Measurements from ENCODE around the gene IGSF10.

The IGSF10 gene

DNA sequence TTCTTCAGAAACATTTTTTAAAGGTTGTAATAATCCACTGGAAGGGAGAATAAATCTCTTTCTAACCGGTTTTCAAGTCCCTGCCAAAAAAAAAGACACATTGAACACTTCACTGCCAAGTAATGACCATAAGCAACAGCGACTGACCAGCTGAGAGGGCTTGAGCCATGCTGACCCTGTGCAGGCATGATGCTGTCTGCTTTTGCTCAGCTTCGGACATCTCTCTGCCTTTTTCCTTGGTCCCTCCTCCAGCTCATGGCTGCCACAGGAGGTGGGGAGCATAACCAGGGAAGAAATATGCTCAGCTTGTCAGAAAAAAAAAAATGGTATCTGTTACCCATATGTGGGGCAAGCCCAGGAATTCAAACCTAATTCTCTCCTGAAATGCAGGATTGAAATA is 1.5 kb downstream of the IGSF10 start:
- no peak for DNase-seq

- no peak for DNase-seq
Observed at GRCh38 chr3:151456065-151456464, 4.8 kb downstream of the IGSF10 start.

- no peak for DNase-seq
Observed at GRCh38 chr3:151452841-151453240, 8.0 kb downstream of the IGSF10 start.

DNA sequence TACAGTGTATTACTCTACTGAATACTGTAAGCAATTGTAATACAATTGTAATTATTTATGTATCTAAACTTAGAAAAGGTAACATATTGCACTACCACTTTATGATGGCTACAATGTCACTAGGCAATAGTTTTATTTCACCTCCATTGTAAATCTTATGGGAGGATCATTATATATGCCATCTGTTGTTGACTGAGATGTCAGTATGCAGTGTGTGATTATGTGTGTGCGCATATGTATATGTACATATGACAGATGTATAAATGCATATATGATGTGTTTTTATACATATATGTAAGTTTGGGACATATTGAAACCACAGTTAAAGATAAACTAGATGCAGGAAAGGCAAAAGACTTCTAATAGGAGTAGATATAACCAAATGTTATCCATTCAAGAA is 8.5 kb downstream of the IGSF10 start:
- DNase-seq = no peak

DNA sequence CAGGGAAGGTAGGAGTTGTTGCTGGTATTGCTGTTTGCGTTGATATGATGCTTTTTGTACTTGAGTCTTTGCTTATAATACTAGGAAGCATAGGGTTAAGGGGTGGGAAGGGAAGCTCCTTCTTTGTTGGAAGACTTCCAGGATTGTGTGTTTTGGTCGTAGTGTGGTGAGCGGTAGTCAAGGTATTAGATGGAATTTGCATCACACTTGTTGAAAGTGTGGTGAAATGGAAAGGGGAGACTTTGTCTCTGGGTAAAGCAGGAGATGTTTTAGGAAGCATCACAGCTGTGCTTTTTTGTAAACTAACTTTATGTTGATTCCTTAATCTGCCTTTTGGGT is 14.9 kb downstream of the IGSF10 start:
- DNase-seq = no peak

DNA sequence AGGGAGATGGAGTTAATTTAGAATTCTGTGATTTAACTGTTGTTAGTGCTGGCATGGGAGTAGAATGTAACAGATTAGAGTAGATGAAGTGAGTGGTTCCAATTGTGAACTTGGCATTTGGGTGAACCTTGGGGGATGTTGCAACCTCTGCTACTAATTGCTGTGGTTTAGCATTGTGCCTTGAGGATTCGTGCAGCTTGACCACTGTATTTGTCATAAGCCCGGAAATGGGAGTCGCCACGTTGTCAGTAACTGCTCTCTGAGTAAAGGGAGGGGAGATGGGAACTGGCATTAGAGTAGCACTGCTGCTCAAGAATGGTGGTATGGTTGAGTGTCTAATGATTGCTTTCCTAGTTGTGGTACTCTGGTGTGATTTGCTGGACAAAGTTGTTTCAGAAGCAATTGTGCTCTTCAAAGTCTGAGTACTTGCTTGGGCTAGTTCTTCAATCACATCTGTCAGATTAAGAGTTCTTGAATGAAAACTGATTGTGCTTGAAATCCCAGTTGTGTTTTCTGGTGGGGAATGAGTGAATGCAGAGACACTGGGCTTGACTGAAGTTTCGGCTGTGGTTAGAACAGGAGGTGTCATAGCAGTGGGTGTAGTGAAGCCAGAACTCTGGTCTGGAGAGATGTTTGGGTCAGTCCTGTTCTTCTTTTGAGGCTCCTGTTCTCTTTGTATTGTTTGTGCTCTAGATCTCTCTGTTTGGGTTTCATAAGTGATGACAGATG is 15.4 kb downstream of the IGSF10 start:
- no peak for DNase-seq

DNA sequence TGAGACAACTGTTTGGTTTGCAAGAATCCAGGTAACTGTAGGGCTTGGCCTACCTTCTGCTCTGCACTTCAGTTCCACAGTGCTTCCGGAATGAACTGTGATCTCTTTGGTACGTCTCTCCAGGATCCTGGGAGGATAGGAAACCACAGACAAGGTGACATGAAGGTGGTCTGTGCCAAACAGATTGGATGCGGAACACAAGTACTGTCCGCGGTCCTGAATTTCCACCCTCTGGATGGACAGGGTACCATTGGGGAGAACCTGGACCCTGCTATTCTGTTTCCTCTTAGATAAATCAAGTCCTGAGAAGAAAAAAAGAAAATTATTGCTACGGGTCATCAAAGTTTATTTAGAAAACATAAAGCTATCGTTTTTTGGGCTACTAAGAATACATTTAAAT is 17.3 kb downstream of the IGSF10 start:
- DNase-seq = no peak

DNA sequence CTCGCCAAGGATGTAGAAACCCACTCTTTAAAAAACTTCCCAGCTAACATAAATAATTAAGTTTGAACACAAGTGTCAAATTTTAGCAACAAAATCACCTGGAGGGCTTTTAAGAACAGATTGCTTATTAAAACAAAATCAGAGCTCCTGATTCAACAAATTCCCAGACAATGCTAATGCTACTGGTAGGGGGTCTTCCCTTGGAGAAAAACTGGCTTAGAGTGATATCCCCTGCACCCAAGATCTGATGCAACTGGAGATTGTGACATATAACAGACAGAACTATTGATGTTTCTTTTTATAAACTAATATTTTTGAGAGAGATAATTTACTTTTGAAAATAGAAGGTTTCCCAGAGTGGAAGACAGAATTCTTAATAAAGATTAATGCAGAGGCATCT is 19.9 kb downstream of the IGSF10 start:
- DNase-seq = no peak

DNA sequence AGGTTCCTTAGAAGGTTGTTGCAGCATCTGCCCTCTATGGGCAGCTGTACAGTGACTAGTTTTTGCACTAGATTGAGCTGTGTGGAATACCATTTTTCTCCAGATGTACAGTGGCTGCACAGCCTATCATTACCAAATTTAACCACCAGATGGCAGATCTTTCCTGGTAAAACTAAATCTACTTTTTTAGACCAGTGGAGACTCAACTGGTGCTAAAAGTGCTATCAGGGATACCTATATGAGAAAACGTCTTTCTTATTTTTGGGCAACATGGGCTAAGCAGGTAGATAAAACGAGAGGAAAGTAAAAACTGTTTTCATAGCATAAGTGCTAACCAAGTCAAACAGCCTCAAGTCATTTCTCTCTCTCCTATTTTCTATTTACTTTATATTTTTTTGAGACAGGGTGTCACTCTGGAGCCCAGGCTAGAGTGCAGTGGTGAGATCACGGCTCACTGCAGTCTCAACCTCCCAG is 21.2 kb downstream of the IGSF10 start:
- no peak for DNase-seq

GRCh38 chr3:151437906-151438305 is 23.0 kb downstream of the IGSF10 start:
- no peak for DNase-seq

DNA sequence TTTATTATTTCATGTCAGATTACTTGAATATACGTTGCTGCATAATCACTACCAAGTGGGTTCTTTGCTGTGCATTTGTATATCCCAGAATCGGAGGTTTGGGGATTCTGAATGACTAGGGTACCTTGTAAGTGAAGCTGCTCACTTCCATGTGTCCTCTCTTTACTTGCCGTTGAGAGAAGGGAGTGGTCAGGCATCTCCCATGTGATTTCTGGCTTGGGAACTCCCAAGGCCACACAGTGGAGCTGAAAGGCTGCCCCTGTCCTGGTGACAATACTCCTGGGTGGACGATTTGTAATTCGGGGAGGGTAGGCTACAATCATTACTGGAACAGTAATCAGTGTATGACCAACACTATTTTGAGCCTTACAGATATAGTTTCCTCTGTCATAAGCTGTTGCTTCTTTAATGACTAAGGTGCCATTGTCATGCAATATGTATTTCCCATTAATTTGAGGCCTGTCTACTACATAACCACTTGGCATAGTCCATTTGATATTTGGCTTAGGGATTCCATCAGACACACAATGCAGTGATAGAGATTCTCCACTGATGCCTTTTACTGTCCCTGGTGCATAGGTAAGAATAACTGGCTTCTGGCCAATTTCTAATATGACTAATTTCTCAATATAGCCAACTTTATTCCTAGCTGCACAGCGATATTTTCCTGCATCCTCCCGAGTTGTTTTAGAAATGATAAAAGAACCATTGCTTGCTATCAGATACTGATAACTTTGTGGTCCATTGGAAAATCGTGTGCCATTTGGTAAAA is 24.0 kb downstream of the IGSF10 start:
- no peak for DNase-seq

GRCh38 chr3:151434151-151434890 is 26.5 kb downstream of the IGSF10 start:
- DNase-seq = no peak

GRCh38 chr3:151432616-151433372 is 28.1 kb downstream of the IGSF10 start:
- no peak for DNase-seq

DNA sequence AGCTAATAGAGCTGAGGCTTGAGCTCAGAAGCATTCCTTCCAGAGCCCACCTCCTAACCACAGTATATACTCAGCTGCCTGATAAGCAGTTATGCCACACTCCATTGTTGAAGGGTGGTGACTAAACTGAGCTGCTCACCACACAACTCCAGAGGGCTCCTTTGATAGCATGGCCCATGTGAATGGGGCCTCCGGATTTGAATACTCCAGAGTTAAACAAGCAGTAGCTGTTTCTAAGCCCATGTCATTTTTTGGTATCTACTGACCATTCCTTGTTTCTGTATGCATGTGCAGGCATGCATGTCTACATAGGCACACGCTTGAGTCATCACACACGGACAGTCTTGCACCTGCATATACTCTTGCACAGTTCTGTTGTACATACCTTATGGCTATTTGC is 28.9 kb downstream of the IGSF10 start:
- no peak for DNase-seq

DNA sequence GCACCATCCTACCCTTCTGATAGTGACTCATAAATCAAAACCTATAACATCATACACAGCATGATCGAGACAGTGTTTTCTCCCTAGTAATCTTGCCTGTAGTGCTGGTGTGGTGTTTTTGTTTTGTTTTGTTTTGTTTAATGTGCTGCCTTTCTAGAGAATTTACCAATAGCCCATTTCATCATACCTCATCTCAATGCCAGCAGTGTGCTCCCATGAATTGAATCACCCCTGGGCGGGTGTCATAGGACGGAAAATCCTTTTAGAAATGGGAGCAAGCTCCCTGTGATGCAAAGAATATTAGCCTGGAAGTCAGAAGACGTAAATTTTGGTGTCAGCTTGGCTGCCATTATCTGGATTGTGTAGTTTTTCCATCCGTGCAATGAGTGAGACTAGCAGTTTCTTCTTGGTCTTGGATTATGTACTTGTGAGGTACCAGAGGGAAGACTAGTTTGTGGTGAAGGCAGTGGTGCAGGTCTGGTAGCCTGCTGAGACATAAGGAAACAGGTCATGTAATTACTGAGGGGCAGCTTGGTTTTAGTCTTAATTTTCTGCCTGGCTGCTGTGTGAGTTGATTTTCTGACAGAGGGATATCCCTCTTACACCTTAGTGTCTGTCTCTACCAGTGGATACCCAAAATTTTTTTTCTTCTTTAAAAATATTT is 29.9 kb downstream of the IGSF10 start:
- no peak for DNase-seq

DNA sequence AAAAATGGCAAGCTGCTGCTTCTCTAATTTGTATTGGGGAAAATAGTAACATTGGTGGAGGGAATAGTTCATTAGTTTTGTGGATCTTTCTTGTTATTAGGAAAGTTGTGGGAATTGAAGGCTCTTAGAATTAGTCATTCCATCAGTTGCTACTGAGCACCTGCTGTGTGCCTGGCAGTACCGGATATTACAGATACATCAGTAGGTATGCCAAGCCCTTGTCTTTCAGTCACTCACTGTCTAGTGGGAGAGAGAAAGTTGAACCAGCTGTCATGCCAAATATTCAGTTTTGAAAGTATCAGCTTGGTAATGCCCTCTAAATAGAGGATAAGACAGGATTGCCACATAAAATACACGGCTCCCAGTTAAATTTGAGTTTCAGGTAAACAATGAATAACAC is 32.5 kb downstream of the IGSF10 start:
- no peak for DNase-seq

DNA sequence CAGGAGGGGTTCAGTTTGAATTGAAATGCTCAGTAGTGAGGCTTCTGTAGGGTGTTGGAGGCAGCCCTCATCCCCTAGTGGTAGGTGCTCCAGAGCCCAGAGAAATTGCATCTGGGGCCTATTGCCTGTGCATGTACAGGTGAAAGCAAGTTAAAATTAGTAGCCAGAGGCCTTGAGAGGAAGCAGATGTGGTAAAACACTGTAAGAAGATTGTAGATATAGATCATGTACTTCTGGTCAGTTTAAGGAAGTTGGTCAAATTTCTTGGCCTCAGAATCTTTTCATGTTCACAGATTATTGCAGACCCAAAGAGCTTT is 34.6 kb downstream of the IGSF10 start:
- DNase-seq = no peak

GRCh38 chr3:151425627-151426340 is 35.1 kb downstream of the IGSF10 start:
- DNase-seq = no peak

GRCh38 chr3:151423091-151423490 is 37.8 kb downstream of the IGSF10 start:
- no peak for DNase-seq

DNA sequence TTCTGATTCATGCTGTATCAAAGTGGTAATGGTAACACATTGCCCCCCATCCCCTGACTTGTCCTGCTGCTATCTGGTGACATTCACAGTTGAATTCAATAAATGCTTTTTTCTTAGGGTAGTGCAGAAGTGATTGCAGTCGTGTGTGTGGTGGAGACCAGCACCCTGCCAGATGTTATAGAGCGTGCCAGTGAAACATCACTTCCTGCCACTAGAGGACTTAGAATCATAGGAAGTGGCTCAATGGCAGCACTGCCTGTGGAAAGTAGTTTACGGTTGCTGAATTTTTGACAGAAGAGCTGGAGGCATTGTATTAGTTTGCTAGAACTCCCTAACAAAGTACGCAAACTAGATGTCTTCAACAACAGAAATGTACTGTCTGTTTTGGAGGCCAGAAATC is 38.9 kb downstream of the IGSF10 start:
- no peak for DNase-seq

GRCh38 chr3:151419806-151420205 is 41.1 kb downstream of the IGSF10 start:
- DNase-seq = no peak

DNA sequence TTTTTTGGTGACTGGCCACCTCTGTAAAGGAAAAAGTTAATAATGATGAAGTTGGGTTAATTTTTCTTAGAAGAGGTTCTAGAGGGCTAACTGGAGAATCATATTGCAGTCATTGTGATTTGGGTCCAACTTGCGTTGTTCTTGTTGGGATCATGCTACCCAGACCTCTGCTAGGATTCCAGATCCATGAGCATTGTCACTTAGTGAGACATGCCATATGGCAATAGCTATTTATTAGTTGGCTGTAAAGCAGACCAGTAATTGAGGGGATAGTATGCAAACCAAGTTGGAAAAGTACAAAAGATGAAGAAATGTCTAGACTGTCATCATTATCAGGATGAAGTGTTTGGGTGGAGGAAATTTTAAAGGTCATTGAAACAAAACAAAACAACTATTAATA is 45.6 kb downstream of the IGSF10 start:
- no peak for DNase-seq

Data from activated naive CD4-positive, alpha-beta T cell treated with Interleukin-2 at 50 U/mL for 16 hours (primary cell).